PC-9 (cell line): ENCODE data around the gene PEX14.

Source experiments
- EZH2 ChIP-seq: fragments of 200-600 bp; sonication (generic); IDR thresholded peaks from 2 replicates; pipeline ENCODE4 v1.8.0; 2017; ENCODE audit warnings: antibody characterized with exemption, low read depth
- TF ChIP-seq, protein P1 (sequence below): fragments of 200-600 bp; sonication (generic); conservative IDR thresholded peaks from 2 replicates; pipeline ENCODE4 v1.6.1; 2017; ENCODE audit warnings: mixed run types, antibody characterized with exemption, mild to moderate bottlenecking, moderate library complexity

DNA sequence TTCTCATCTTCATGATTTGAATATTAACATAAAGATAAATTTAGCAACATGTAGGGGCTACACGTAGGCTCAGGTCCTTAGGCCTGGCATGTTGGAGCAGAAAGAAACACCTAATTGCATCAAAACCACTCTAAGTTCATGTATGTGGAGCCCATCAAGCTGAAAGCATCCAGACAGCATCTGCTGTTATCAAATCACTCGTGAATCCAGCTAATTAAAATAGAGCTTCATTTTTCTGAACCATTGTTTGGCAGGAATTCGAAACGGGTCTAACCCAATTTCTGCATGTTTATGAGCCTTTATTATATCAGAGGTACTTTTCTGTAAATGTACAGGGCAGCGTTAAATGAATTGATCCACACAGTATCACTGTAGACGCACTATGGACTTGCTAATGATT, 45.7 kb downstream of the PEX14 start:
- TF ChIP-seq, protein P1, sequence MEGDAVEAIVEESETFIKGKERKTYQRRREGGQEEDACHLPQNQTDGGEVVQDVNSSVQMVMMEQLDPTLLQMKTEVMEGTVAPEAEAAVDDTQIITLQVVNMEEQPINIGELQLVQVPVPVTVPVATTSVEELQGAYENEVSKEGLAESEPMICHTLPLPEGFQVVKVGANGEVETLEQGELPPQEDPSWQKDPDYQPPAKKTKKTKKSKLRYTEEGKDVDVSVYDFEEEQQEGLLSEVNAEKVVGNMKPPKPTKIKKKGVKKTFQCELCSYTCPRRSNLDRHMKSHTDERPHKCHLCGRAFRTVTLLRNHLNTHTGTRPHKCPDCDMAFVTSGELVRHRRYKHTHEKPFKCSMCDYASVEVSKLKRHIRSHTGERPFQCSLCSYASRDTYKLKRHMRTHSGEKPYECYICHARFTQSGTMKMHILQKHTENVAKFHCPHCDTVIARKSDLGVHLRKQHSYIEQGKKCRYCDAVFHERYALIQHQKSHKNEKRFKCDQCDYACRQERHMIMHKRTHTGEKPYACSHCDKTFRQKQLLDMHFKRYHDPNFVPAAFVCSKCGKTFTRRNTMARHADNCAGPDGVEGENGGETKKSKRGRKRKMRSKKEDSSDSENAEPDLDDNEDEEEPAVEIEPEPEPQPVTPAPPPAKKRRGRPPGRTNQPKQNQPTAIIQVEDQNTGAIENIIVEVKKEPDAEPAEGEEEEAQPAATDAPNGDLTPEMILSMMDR, result no peak
- no peak for TF ChIP-seq EZH2
